SH-SY5Y (cell line): Measurements from ENCODE around the gene HBP1.

Experiments used
- GATA2 ChIP-seq: IDR thresholded peaks from 2 replicates; pipeline ENCODE4 v1.6.1; 2011; ENCODE audit warnings: mild to moderate bottlenecking, low read depth, low read length
- GATA3 ChIP-seq: IDR thresholded peaks from 2 replicates; pipeline ENCODE4 v1.6.1; 2011; ENCODE audit warnings: low read depth, mild to moderate bottlenecking, low read length, moderate library complexity

DNA sequence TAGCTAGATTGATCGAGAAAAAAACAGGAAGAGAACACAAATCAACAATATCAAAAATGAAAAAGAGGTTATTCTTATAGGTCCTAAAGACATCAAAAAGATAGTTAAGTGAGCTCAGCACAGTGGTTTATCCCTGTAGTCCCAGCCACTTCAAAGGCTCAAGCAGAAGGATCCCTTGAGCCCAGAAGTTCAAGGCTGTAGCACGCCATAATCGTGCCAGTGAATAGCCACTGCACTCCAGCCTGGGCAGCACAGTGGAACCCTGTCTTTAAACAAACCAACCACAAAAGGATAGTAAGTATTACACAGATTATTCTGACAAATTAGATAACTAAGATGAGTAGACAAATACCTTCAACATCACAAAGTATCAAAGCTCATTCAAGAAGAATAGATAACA, 83.2 kb downstream of the HBP1 start:
- TF ChIP-seq GATA2 = no peak
- no peak for TF ChIP-seq GATA3
